SK-N-MC (cell line): Measurements from ENCODE around the gene APBA1.

Experiments
- EZH2 ChIP-seq: fragments of 200-600 bp; sonication (generic); IDR thresholded peaks from one replicate; pipeline ENCODE4 v1.6.1; 2017; ENCODE audit warnings: antibody characterized with exemption
- FOXP2 ChIP-seq: optimal IDR thresholded peaks from 2 replicates; pipeline ENCODE3; 2011; ENCODE audit warnings: mild to moderate bottlenecking, moderate library complexity; ENCODE audit not compliant: insufficient read depth; ENCODE audit errors: extremely low read length, control extremely low read depth
- POLR2AphosphoS5 ChIP-seq: IDR thresholded peaks from 2 replicates; pipeline ENCODE4 v1.6.1; 2012; ENCODE audit warnings: mild to moderate bottlenecking, low read depth, low read length, borderline replicate concordance

DNA sequence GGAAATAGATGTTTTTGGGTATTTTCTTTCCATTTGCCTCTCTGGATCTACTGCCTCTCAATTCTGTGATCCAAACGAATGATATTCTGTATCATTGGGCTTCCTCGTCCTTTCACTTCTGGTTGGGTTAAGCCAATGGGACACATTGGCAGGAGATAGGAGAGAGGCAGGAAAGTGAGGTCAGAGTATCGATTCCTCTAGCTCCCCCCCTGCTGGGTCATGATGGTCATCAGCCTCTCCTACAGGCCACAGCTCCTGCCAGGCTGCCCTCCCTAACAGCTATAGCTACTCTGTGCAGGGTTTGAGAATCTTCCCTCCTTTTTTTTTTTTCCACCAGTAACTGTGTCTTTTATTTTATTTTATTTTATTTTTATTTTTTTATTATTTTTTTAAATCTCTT is 39.4 kb downstream of the APBA1 start:
- TF ChIP-seq POLR2AphosphoS5 (no peak), EZH2 (no peak), FOXP2 (no peak)
